ENCODE measurements around the gene IL1F10. TPM values are rescaled to one million over a fixed set of nuclear protein-coding genes. Genes with fewer than 3 reads are reported as not detected.

Gene IL1F10
- total and polyA plus RNA-seq, 2 experiments from 2014 or later = not detected

GRCh38 chr2:113081488-113082210 lies 13.9 kb downstream of the IL1F10 start:
- no peak for DNase-seq (ENCODE audit: low spot score)
- Histone ChIP-seq H3K36me3 (replicated peaks; ENCODE audit: insufficient read depth, low read depth) (no peaks in the 10 kb centered on the region), H3K27ac (no peak overlapping the region), H3K9me3 (ENCODE audit: low read depth) (no peaks in the 10 kb centered on the region), H3K4me3 (no peak overlapping the region), H3K4me1 (ENCODE audit: insufficient read depth) (no peaks in the 10 kb centered on the region), H3K79me2 (no peaks in the 10 kb centered on the region), H3K9me2 (replicated peaks; ENCODE audit: insufficient read depth) (no peaks in the 10 kb centered on the region), H3K27me3 (no peaks in the 10 kb centered on the region), H3K4me2 (no peak overlapping the region), H2AFZ (no peak overlapping the region), H4K20me1 (ENCODE audit: insufficient read depth, poor library complexity, severe bottlenecking) (no peaks in the 10 kb centered on the region)
- TF ChIP-seq EZH2phosphoT487 (IDR thresholded peaks at IDR 0.05; ENCODE audit: low read depth, severe bottlenecking, unreplicated experiment) (no peak), CTCF (IDR thresholded peaks at IDR 0.05; ENCODE audit: poor library complexity) (no peak), EZH2 (IDR thresholded peaks at IDR 0.05; ENCODE audit: borderline replicate concordance) (no peak)
- WGBS (ENCODE audit: low lambda C conversion rate, missing lambda C conversion rate) = 80% methylated on average over 2 of the region's 2 CpGs

DNA sequence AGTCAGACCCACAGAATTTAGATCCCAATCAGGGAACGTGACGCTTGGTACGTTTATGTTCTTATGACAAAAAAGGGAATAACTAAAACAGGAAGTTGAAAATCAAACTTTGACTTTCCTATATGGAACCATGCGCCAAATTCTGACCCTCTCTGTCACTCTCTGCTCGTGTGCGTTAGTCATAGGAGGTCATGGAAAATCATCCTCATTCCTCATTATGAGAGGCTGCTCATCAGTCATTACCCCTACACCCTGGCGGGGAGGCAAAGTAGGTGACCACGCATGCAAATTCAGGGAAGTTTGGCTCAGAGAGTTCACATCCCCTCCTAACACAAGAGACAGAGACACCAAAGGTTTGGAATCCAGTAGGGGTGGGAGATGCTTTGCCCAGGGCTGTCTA lies 15.5 kb downstream of the IL1F10 start:
- DNase-seq (ENCODE audit: low spot score) = no peak
- 86% methylated on average over 8 of the region's 8 CpGs for WGBS (ENCODE audit: low lambda C conversion rate, missing lambda C conversion rate)
- Histone ChIP-seq H3K4me1 (ENCODE audit: insufficient read depth) (no peaks in the 10 kb centered on the region), H4K20me1 (ENCODE audit: insufficient read depth, poor library complexity, severe bottlenecking) (no peaks in the 10 kb centered on the region), H3K9me2 (replicated peaks; ENCODE audit: insufficient read depth) (no peaks in the 10 kb centered on the region), H3K27ac (no peak overlapping the region), H3K27me3 (peaks cover 2% of the 10 kb centered on the region), H3K4me2 (no peak overlapping the region), H3K4me3 (no peak overlapping the region), H2AFZ (no peak overlapping the region), H3K9me3 (ENCODE audit: low read depth) (no peaks in the 10 kb centered on the region), H3K79me2 (no peaks in the 10 kb centered on the region), H3K36me3 (replicated peaks; ENCODE audit: insufficient read depth, low read depth) (no peaks in the 10 kb centered on the region)
- no peak for TF ChIP-seq EZH2phosphoT487 (IDR thresholded peaks at IDR 0.05; ENCODE audit: low read depth, severe bottlenecking, unreplicated experiment)
- no peak for TF ChIP-seq CTCF (IDR thresholded peaks at IDR 0.05; ENCODE audit: poor library complexity)
- TF ChIP-seq EZH2 (IDR thresholded peaks at IDR 0.05; ENCODE audit: borderline replicate concordance) = no peak

- Histone ChIP-seq H4K20me1 (ENCODE audit: insufficient read depth, poor library complexity, severe bottlenecking) (no peaks in the 10 kb centered on the region), H3K4me3 (no peak overlapping the region), H3K4me1 (ENCODE audit: insufficient read depth) (no peaks in the 10 kb centered on the region), H3K9me2 (replicated peaks; ENCODE audit: insufficient read depth) (no peaks in the 10 kb centered on the region), H3K27me3 (peaks cover 5% of the 10 kb centered on the region), H3K9me3 (ENCODE audit: low read depth) (no peaks in the 10 kb centered on the region), H3K36me3 (replicated peaks; ENCODE audit: insufficient read depth, low read depth) (no peaks in the 10 kb centered on the region), H3K79me2 (no peaks in the 10 kb centered on the region), H3K27ac (no peak overlapping the region), H3K4me2 (no peak overlapping the region), H2AFZ (no peak overlapping the region)
- no peak for TF ChIP-seq EZH2 (IDR thresholded peaks at IDR 0.05; ENCODE audit: borderline replicate concordance)
- TF ChIP-seq CTCF (IDR thresholded peaks at IDR 0.05; ENCODE audit: poor library complexity) = peak; percentile 44
- no peak for DNase-seq (ENCODE audit: low spot score)
- WGBS (ENCODE audit: low lambda C conversion rate, missing lambda C conversion rate) = 55% methylated on average over 5 of the region's 5 CpGs
These were observed 16.7 kb downstream of the IL1F10 start for GRCh38 chr2:113084249-113085000.

Data from hepatocyte (in vitro differentiated cells).